Endothelial cell of umbilical vein (primary cell): ENCODE results near the gene BLACAT1. TPM values are rescaled to one million over a fixed set of nuclear protein-coding genes. Genes with fewer than 3 reads are reported as not detected.

Experiments used
- BruUV-seq: library from RNA; stranded (reverse); fragments of 400-500 nt; replicated peaks from 2 replicates; lab custom pipeline; 2021; lab: Mats Ljungman, UMichigan
- CTCF ChIA-PET: fragments of 300-600, 350-600 bp; sonication (Branson Sonifier 250); formaldehyde crosslinking; loops from one replicate; lab custom pipeline; 2021; ENCODE audit warnings: antibody characterized with exemption, inconsistent platforms; lab: Charles Lee
- POLR2A ChIA-PET: fragments of 300-600, 350-600 bp; sonication (Branson Sonifier 250); formaldehyde crosslinking; loops from one replicate; lab custom pipeline; 2021; ENCODE audit warnings: antibody characterized with exemption, inconsistent platforms; lab: Charles Lee
- DNase-seq: peaks from one replicate; pipeline ENCODE4 v3.0.0-alpha.2; 2011; ENCODE audit warnings: low read depth, low spot score
- FAIRE-seq: peaks from 2 replicates; lab custom pipeline; 2011; peaks lifted over from hg19 to GRCh38; lab: Jason Lieb, UNC
- H2AFZ ChIP-seq: 2 replicates; pipeline ENCODE4 v1.6.0; 2012; ENCODE audit warnings: low read depth, low read length, control low read depth, inconsistent platforms
- H3K27ac ChIP-seq: 2 replicates; pipeline ENCODE4 v1.5.1; 2011; ENCODE audit warnings: low read depth, mild to moderate bottlenecking, control low read depth, low read length, moderate library complexity; ENCODE audit not compliant: insufficient read depth
- H3K27me3 ChIP-seq, 2 experiments: 2 replicates each; pipeline versions ENCODE4 v1.6.0 to v1.6.1; 2011; ENCODE audit warnings: low read length in 2 of 2, mixed read lengths in 1 of 2; ENCODE audit not compliant: control insufficient read depth in 2 of 2, insufficient read depth in 2 of 2
- H3K36me3 ChIP-seq, 2 experiments: 2 replicates in 1 of 2; 3 replicates in 1 of 2; pipeline ENCODE4 v1.5.1; 2011; ENCODE audit warnings: low read length in 2 of 2, mild to moderate bottlenecking in 1 of 2, moderate library complexity in 1 of 2; ENCODE audit not compliant: control insufficient read depth in 2 of 2, insufficient read depth in 2 of 2; ENCODE audit errors: extremely low read depth in 1 of 2
- H3K4me1 ChIP-seq: 3 replicates; pipeline ENCODE4 v1.5.1; 2011; ENCODE audit warnings: mild to moderate bottlenecking, low read length; ENCODE audit not compliant: control insufficient read depth, insufficient read depth; ENCODE audit errors: extremely low read depth
- H3K4me2 ChIP-seq: 2 replicates; pipeline ENCODE4 v1.6.1; 2011; ENCODE audit warnings: low read length, control low read depth, mixed read lengths; ENCODE audit not compliant: insufficient read depth
- H3K4me3 ChIP-seq, 3 experiments: fragments of 200-600 bp in 1 of 3; sonication (generic), shearing (Covaris generic) in 1 of 3; replicated peaks in 1 of 3; 2 replicates each; pipeline ENCODE4 v1.5.1; 2011 to 2016; ENCODE audit warnings: control low read depth in 3 of 3, low read length in 3 of 3, mild to moderate bottlenecking in 2 of 3, inconsistent platforms in 1 of 3, low read depth in 1 of 3, moderate library complexity in 1 of 3; ENCODE audit not compliant: insufficient read depth in 1 of 3
- H3K79me2 ChIP-seq: 2 replicates; pipeline ENCODE4 v1.6.0; 2012; ENCODE audit warnings: low read length, inconsistent platforms; ENCODE audit not compliant: control insufficient read depth, insufficient read depth
- H3K9ac ChIP-seq: replicated peaks from 2 replicates; pipeline ENCODE3; 2011; ENCODE audit warnings: low read length, control low read depth; ENCODE audit not compliant: insufficient read depth; ENCODE audit errors: extremely low read depth
- H3K9me1 ChIP-seq: replicated peaks from 3 replicates; pipeline ENCODE4 v1.6.0; 2011; ENCODE audit warnings: mild to moderate bottlenecking, low read length; ENCODE audit not compliant: control insufficient read depth, insufficient read depth; ENCODE audit errors: extremely low read depth
- H3K9me3 ChIP-seq: replicated peaks from 2 replicates; pipeline ENCODE4 v1.5.1; 2012; ENCODE audit warnings: low read length, inconsistent platforms; ENCODE audit not compliant: control insufficient read depth, insufficient read depth
- H4K20me1 ChIP-seq: replicated peaks from 2 replicates; pipeline ENCODE3; 2011; ENCODE audit warnings: mild to moderate bottlenecking, low read length; ENCODE audit not compliant: control insufficient read depth, insufficient read depth; ENCODE audit errors: extremely low read depth
- CTCF ChIP-seq, 2 donors: IDR thresholded peaks; 1 replicate in 1 of 2; 2 replicates in 1 of 2; pipeline ENCODE4 v1.5.1; 2011; ENCODE audit warnings: low read length in 2 of 2, mild to moderate bottlenecking in 2 of 2, moderate library complexity in 2 of 2, control low read depth in 1 of 2, inconsistent platforms in 1 of 2, low read depth in 1 of 2; ENCODE audit not compliant: insufficient read depth in 1 of 2; ENCODE audit errors: extremely low read depth in 1 of 2
- EZH2 ChIP-seq: IDR thresholded peaks from 2 replicates; pipeline ENCODE4 v1.6.1; 2012; ENCODE audit warnings: borderline replicate concordance, low read depth, mild to moderate bottlenecking, moderate library complexity, low read length, inconsistent platforms; ENCODE audit not compliant: severe bottlenecking
- FOS ChIP-seq: IDR thresholded peaks from 2 replicates; pipeline ENCODE4 v1.6.1; 2011; ENCODE audit warnings: mild to moderate bottlenecking, low read length, moderate library complexity, borderline replicate concordance; ENCODE audit not compliant: insufficient read depth
- GATA2 ChIP-seq: IDR thresholded peaks from 2 replicates; pipeline ENCODE4 v1.7.0; 2011; ENCODE audit warnings: low read depth, mild to moderate bottlenecking, moderate library complexity, mixed read lengths, low read length; ENCODE audit not compliant: insufficient read length, insufficient read depth
- JUN ChIP-seq: IDR thresholded peaks from 2 replicates; pipeline ENCODE4 v1.6.1; 2011; ENCODE audit warnings: borderline replicate concordance, low read depth; ENCODE audit not compliant: insufficient read length, insufficient read depth
- MYC ChIP-seq: IDR thresholded peaks from one replicate; pipeline ENCODE4 v1.6.1; 2011; ENCODE audit warnings: mild to moderate bottlenecking, low read depth, low read length
- POLR2A ChIP-seq: IDR thresholded peaks from 2 replicates; pipeline ENCODE4 v1.6.1; 2012; ENCODE audit warnings: low read depth, mild to moderate bottlenecking, control low read depth, low read length
- POLR2AphosphoS5 ChIP-seq: IDR thresholded peaks from 2 replicates; pipeline ENCODE4 v1.6.1; 2012; ENCODE audit warnings: low read depth, mild to moderate bottlenecking, control low read depth, low read length, moderate library complexity; ENCODE audit not compliant: insufficient read depth
- dilution Hi-C: fragments of 300-500 bp; cut with MboI; formaldehyde crosslinking; loops from one replicate; pipeline ENCODE4 v1.15.0; 2019; ENCODE audit warnings: low sequenced_read_pairs; ENCODE audit not compliant: extremely low pct_ligation_motif_present
- intact Hi-C: fragments of 100-400 bp; cut with micrococcal nuclease; formaldehyde crosslinking; loops from one replicate; pipeline ENCODE4 v1.10.0; 2022
- polyA plus RNA-seq, 4 experiments: library from polyadenylated mRNA; depleted of rRNA in 3 of 4; stranded (reverse) in 3 of 4; unstranded in 1 of 4; fragments of >200 nt; gene quantifications; 2 replicates each; pipeline versions ENCODE4 v1.2.1 to v1.2.3, GENCODE V29; 2011 to 2012; ENCODE audit warnings: missing spikeins in 1 of 4
- total RNA-seq: library from RNA; stranded (reverse); gene quantifications from 2 replicates; pipeline ENCODE4 v1.2.3, GENCODE V29; 2021
- TF ChIP-seq, protein P1 (sequence below): IDR thresholded peaks from 2 replicates; pipeline ENCODE4 v1.6.1; 2011; ENCODE audit not compliant: insufficient read depth, insufficient read length

The BLACAT1 gene
- total and polyA plus RNA-seq, 2 donors (not counting 3 experiments of a cell fraction or from before 2014, with no cell fraction given): not detected

DNA sequence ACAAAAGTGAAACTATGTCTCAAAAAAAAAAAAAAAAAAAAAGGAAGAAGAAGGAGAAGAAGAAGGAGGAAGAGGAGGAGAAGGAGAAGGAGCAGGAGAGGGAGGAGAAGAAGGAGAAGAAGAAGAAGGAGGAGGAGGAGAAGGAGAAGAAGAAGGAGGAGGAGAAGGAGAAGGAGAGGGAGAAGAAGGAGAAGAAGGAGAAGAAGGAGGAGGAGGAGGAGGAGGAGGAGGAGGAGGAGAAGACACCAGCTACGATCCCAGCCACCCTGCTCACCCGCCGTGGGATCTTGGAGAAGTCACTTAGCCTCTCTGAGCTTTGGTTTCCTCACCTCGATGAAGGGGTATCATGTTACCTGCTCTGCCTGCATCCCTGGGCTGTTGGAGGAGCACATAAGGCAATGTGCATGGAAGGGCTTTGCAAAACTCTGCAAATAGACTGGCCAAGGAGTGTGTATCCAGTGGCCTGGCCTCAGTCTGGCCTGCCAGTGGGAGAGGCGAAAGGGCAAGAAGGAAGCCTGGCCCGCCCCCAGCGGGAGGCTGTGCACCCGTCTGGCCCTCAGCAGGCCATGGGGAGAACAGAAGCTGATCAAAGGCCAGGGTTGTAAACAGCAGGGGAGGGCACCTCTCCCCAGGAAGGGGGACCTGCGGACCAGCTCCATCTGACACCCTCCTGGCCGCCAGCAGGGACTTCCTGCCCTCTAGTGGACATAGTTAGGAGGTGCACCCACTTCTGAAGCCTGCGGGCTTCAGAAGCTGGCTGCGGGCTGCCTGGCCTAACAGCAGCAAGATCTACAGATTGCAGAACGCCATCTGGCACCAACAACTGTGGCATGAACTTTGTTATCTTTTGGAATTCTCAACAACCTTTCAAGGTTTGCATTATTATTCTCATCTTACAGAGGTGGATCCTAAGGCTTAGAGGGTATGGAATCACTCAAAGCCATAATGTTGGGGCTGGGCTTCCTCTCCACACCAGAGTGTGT lies 29.4 kb upstream of the BLACAT1 start:
- POLR2A ChIA-PET: interaction anchor here (0.6 kb wide), 1 partner anchor 75 kb away, joined by 6 read pairs; no protein-coding TSS in a partner anchor
- DNase-seq (peak; percentile 55), FAIRE-seq (no peak)
- no peaks in the 10 kb centered on the region for H3K79me2 ChIP-seq
- dilution Hi-C loops: no loop called here
- H3K9me1 ChIP-seq: no peaks in the 10 kb centered on the region
- H3K36me3 ChIP-seq: no peaks in the 10 kb centered on the region
- peaks cover 7 to 13% of the 10 kb centered on the region in 2 experiments for H3K27me3 ChIP-seq
- CTCF ChIA-PET: interaction anchor here (0.5 to 9.1 kb wide), 83 partner anchors 8 to 637 kb away, joined by 3 to 360 read pairs (median 5); partner anchors contain the start of genes ELK4, KLHDC8A and LEMD1
- no peaks in the 10 kb centered on the region for H3K4me1 ChIP-seq
- H3K9ac ChIP-seq: no peak overlapping the region
- H2AFZ ChIP-seq: no peak overlapping the region
- H4K20me1 ChIP-seq: no peaks in the 10 kb centered on the region
- H3K27ac ChIP-seq: no peak overlapping the region
- TF ChIP-seq MYC (no peak), CTCF (IDR thresholded peaks at IDR 0.05; ENCODE audit: extremely low read depth in 1 of 2, insufficient read depth in 1 of 2, low read depth in 1 of 2, low read length in 2 of 2) (peak; percentile 85 to 96)
- H3K4me3 ChIP-seq: no peak overlapping the region
- no peaks in the 10 kb centered on the region for H3K9me3 ChIP-seq
- H3K4me2 ChIP-seq: no peak overlapping the region
- intact Hi-C loops: loop anchor here (1.0 kb wide), 4 partner anchors 88 to 212 kb away; no protein-coding TSS in a partner anchor
- BruUV-seq: no TSS peak

- dilution Hi-C loops (no loop called here), intact Hi-C loops (no loop called here)
- POLR2A ChIA-PET: no interaction called here
- Histone ChIP-seq H3K9me1 (no peaks in the 10 kb centered on the region), H3K4me3 (no peak overlapping the region), H3K27me3 (peaks cover 7% of the 10 kb centered on the region in 2 experiments), H3K4me2 (no peak overlapping the region), H3K79me2 (no peaks in the 10 kb centered on the region), H3K9me3 (no peaks in the 10 kb centered on the region), H3K27ac (no peak overlapping the region), H3K36me3 (no peaks in the 10 kb centered on the region), H3K9ac (no peak overlapping the region), H2AFZ (no peak overlapping the region), H4K20me1 (no peaks in the 10 kb centered on the region), H3K4me1 (no peaks in the 10 kb centered on the region)
- no TSS peak for BruUV-seq
- CTCF ChIA-PET: interaction anchor here (1.6 to 9.1 kb wide), 3 partner anchors 41 to 210 kb away, joined by 3 to 243 read pairs (median 9); no protein-coding TSS in a partner anchor
- no peak for FAIRE-seq
- DNase-seq: no peak
- TF ChIP-seq MYC: no peak
- no peak for TF ChIP-seq CTCF (IDR thresholded peaks at IDR 0.05; ENCODE audit: extremely low read depth in 1 of 2, insufficient read depth in 1 of 2, low read depth in 1 of 2, low read length in 2 of 2)
- no peak for TF ChIP-seq EZH2
- no peak for TF ChIP-seq POLR2AphosphoS5
- no peak for TF ChIP-seq GATA2
- no peak for TF ChIP-seq JUN
- TF ChIP-seq POLR2A: no peak
- TF ChIP-seq, protein P1, sequence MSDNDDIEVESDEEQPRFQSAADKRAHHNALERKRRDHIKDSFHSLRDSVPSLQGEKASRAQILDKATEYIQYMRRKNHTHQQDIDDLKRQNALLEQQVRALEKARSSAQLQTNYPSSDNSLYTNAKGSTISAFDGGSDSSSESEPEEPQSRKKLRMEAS: no peak
- no peak for TF ChIP-seq FOS
Observed at GRCh38 chr1:205483372-205483771, 27.5 kb upstream of the BLACAT1 start.
